BLaER1 treated with 17β-estradiol and CSF1 and Interleukin-3, amounts not matched to agents 10 nM and 100 nM (cell line): ENCODE data around the gene TRAPPC5.

ENCODE experiments used
- H3K27ac ChIP-seq, 11 experiments: shearing (Covaris generic); formaldehyde crosslinking; 2 replicates each; pipeline ENCODE4 v1.8.1; 2022
- H3K27me3 ChIP-seq, 11 experiments: shearing (Covaris generic); formaldehyde crosslinking; 2 replicates each; pipeline ENCODE4 v1.8.1; 2022
- H3K36me3 ChIP-seq, 11 experiments: shearing (Covaris generic); formaldehyde crosslinking; 2 replicates each; pipeline ENCODE4 v1.8.1; 2022
- H3K4me1 ChIP-seq, 10 experiments: shearing (Covaris generic); formaldehyde crosslinking; 2 replicates each; pipeline ENCODE4 v1.8.1; 2022
- H3K4me2 ChIP-seq, 11 experiments: shearing (Covaris generic); formaldehyde crosslinking; 2 replicates each; pipeline ENCODE4 v1.8.1; 2022
- H3K4me3 ChIP-seq, 10 experiments: shearing (Covaris generic); formaldehyde crosslinking; 2 replicates each; pipeline ENCODE4 v1.8.1; 2022
- H3K9ac ChIP-seq, 11 experiments: shearing (Covaris generic); formaldehyde crosslinking; 2 replicates each; pipeline ENCODE4 v1.8.1; 2022
- H3K9me3 ChIP-seq, 11 experiments: shearing (Covaris generic); formaldehyde crosslinking; replicated peaks in 1 of 11; 2 replicates each; pipeline ENCODE4 v1.8.1; 2022
- H4K20me1 ChIP-seq, 11 experiments: shearing (Covaris generic); formaldehyde crosslinking; 2 replicates each; pipeline ENCODE4 v1.8.1; 2022
- Cebpa-rat ChIP-seq, 11 experiments: shearing (Covaris generic); IDR thresholded peaks; 2 replicates each; pipeline ENCODE4 v1.8.1; 2022

Gene TRAPPC5

GRCh38 chr19:7665076-7665475 is 15.6 kb upstream of the TRAPPC5 start:
- H3K27ac ChIP-seq: peak overlapping the region in 1 of 11 experiments; percentile 13; a peak in 1 of 22 replicates
- no peaks in the 10 kb centered on the region for H3K27me3 ChIP-seq
- no peaks in the 10 kb centered on the region for H4K20me1 ChIP-seq
- TF ChIP-seq Cebpa-rat (IDR thresholded peaks at IDR 0.05): no peak
- peaks cover 27 to 60% (median 37%) of the 10 kb centered on the region in 10 experiments for H3K4me1 ChIP-seq
- H3K4me3 ChIP-seq: no peak overlapping the region
- no peaks in the 10 kb centered on the region for H3K9me3 ChIP-seq
- peak overlapping the region in 1 of 11 experiments; percentile 3; a peak in 1 of 22 replicates for H3K9ac ChIP-seq
- H3K4me2 ChIP-seq: peak overlapping the region in 3 of 11 experiments; percentile 6 to 31 (median 16); a peak in 2 of 22 replicates
- H3K36me3 ChIP-seq: no peaks in the 10 kb centered on the region

- H3K9me3 ChIP-seq: peaks cover 0 to 10% (median 3%) of the 10 kb centered on the region in 11 experiments; a peak in 19 of 22 replicates
- no peaks in the 10 kb centered on the region for H3K36me3 ChIP-seq
- peak in 1 of 11 experiments; percentile 7; a peak in 1 of 22 replicates for TF ChIP-seq Cebpa-rat (IDR thresholded peaks at IDR 0.05)
- peak within 1 kb of the TSS; percentile 7 to 74 (median 56); a peak in 18 of 20 replicates for H3K4me3 ChIP-seq
- H3K27ac ChIP-seq: peak within 1 kb of the TSS in 10 of 11 experiments; percentile 54 to 92 (median 88); a peak in 20 of 22 replicates
- H3K27me3 ChIP-seq: peaks cover 0 to 4% (median 0%) of the 10 kb centered on the region in 11 experiments; a peak in 3 of 22 replicates
- H4K20me1 ChIP-seq: no peaks in the 10 kb centered on the region
- peak within 1 kb of the TSS; percentile 84 to 100 (median 97) for H3K4me2 ChIP-seq
- H3K9ac ChIP-seq: peak within 1 kb of the TSS; percentile 48 to 86 (median 76); a peak in 21 of 22 replicates
- H3K4me1 ChIP-seq: peaks cover 31 to 76% (median 53%) of the 10 kb centered on the region in 10 experiments
Observed at GRCh38 chr19:7668842-7669241, 11.8 kb upstream of the TRAPPC5 start, which contains the start of gene RETN. Gene RETN (plus strand): TSS chr19:7669049. CDS start chr19:7669327, 278 bp downstream.

- peaks cover 0 to 4% (median 0%) of the 10 kb centered on the region in 11 experiments; a peak in 3 of 22 replicates for H3K27me3 ChIP-seq
- peak overlapping the region in 10 of 11 experiments; percentile 63 to 86 (median 77); a peak in 20 of 22 replicates for H3K9ac ChIP-seq
- TF ChIP-seq Cebpa-rat (IDR thresholded peaks at IDR 0.05): no peak
- peak overlapping the region in 9 of 10 experiments; percentile 30 to 74 (median 56); a peak in 16 of 20 replicates for H3K4me3 ChIP-seq
- peak overlapping the region; percentile 84 to 100 (median 97) for H3K4me2 ChIP-seq
- peaks cover 39 to 84% (median 60%) of the 10 kb centered on the region in 10 experiments for H3K4me1 ChIP-seq
- no peaks in the 10 kb centered on the region for H4K20me1 ChIP-seq
- peak overlapping the region in 10 of 11 experiments; percentile 54 to 92 (median 88); a peak in 19 of 22 replicates for H3K27ac ChIP-seq
- H3K36me3 ChIP-seq: no peaks in the 10 kb centered on the region
- H3K9me3 ChIP-seq: peaks cover 0 to 18% (median 10%) of the 10 kb centered on the region in 11 experiments; a peak in 20 of 22 replicates
Observed at GRCh38 chr19:7669641-7670040, 11.0 kb upstream of the TRAPPC5 start.

GRCh38 chr19:7670150-7670783 is 10.4 kb upstream of the TRAPPC5 start:
- Histone ChIP-seq H3K36me3 (no peaks in the 10 kb centered on the region), H3K4me1 (peaks cover 46 to 89% (median 65%) of the 10 kb centered on the region in 10 experiments), H3K4me2 (peak overlapping the region; percentile 84 to 100 (median 96)), H3K9me3 (peaks cover 0 to 24% (median 13%) of the 10 kb centered on the region in 11 experiments; a peak in 20 of 22 replicates), H3K4me3 (peak overlapping the region; percentile 15 to 74 (median 52); a peak in 19 of 20 replicates), H3K27me3 (peaks cover 0 to 4% (median 0%) of the 10 kb centered on the region in 11 experiments; a peak in 3 of 22 replicates), H4K20me1 (no peaks in the 10 kb centered on the region), H3K9ac (peak overlapping the region; percentile 31 to 82 (median 68); a peak in 18 of 22 replicates), H3K27ac (peak overlapping the region in 10 of 11 experiments; percentile 44 to 92 (median 86); a peak in 20 of 22 replicates)
- no peak for TF ChIP-seq Cebpa-rat (IDR thresholded peaks at IDR 0.05)

- Histone ChIP-seq H3K4me2 (peak overlapping the region; percentile 84 to 100 (median 96)), H3K36me3 (no peaks in the 10 kb centered on the region), H3K27me3 (peaks cover 0 to 4% (median 0%) of the 10 kb centered on the region in 11 experiments; a peak in 3 of 22 replicates), H4K20me1 (no peaks in the 10 kb centered on the region), H3K4me3 (peak overlapping the region in 9 of 10 experiments; percentile 15 to 74 (median 53); a peak in 17 of 20 replicates), H3K9ac (peak overlapping the region in 10 of 11 experiments; percentile 52 to 82 (median 68); a peak in 17 of 22 replicates), H3K4me1 (peaks cover 51 to 90% (median 68%) of the 10 kb centered on the region in 10 experiments), H3K9me3 (peaks cover 0 to 29% (median 17%) of the 10 kb centered on the region in 11 experiments; a peak in 20 of 22 replicates), H3K27ac (peak overlapping the region in 10 of 11 experiments; percentile 44 to 92 (median 86); a peak in 20 of 22 replicates)
- TF ChIP-seq Cebpa-rat (IDR thresholded peaks at IDR 0.05): no peak
Observed at GRCh38 chr19:7670790-7671189, 9.8 kb upstream of the TRAPPC5 start.

DNA sequence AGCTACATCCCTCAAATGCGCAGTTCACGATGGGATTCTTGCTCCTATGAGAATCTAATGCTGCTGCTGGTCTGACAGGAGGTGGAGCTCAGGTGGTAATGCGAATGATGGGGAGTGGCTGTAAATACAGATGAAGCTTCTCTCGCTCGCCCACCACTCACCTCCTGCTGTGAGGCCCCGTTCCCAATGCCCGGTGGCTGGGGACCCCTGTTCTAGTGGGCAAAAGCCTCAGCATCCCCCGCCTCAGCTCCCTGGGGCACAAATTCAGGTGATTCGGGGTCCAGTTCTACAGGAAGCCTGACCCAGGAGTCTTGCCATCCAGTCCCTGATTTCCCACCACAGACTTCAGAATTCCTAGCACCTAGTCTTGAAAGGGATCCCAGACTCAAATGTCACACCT is 8.1 kb upstream of the TRAPPC5 start:
- Histone ChIP-seq H3K27me3 (peaks cover 0 to 9% (median 0%) of the 10 kb centered on the region in 11 experiments; a peak in 6 of 22 replicates), H3K4me1 (peaks cover 68 to 97% (median 84%) of the 10 kb centered on the region in 10 experiments), H3K36me3 (no peaks in the 10 kb centered on the region), H3K9me3 (peaks cover 0 to 33% (median 21%) of the 10 kb centered on the region in 11 experiments; a peak in 20 of 22 replicates), H3K9ac (no peak overlapping the region), H4K20me1 (no peaks in the 10 kb centered on the region), H3K4me3 (no peak overlapping the region), H3K4me2 (peak overlapping the region in 5 of 11 experiments; percentile 43 to 98 (median 87); a peak in 8 of 22 replicates), H3K27ac (peak overlapping the region in 4 of 11 experiments; percentile 11 to 35 (median 22); a peak in 4 of 22 replicates)
- no peak for TF ChIP-seq Cebpa-rat (IDR thresholded peaks at IDR 0.05)

DNA sequence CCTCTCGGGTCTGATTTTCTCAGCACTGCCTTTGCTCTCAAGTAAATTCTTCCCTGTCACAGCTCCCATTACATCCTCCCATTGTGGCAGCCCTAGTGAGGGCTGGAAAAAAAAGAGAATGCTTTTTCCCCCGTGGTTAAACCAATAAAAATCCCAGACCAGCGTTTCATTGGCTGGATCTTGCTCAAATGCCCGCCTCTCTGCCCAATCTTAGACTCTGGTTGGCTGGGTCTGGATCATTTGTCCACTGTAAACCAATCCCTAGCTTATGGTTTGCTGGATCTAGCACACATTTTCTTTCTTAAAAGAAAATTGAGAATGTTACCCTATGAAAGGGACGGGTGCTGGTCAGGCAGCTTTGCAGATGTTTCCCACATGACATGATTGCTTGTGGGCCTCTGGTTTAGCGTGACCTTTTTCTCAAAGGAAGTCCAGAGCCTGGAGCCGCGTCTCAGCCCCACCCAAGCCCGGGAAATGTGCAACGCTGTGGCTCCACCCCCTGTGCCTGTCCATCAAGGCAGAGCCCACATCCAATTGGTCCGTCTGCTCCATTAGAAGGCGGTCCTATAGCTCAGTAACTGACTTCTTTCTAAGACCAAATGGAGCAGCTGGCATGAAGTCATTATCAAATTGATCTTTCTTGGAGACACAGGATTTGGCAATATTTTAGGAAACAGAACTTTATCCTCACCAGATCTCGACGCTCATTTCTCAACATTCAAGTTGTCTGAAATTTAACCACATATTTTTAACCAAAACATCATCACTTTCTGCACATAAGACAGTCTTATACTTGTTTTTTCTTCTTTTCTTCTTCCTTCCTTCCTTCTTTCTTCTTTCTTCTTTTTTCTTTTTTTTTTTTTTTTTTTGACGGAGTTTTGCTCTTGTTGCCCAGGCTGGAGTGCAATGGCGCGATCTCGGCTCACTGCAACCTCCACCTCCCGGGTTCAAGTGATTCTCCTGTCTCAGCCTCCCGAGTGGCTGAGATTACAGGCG is 6.3 kb upstream of the TRAPPC5 start:
- peaks cover 0 to 33% (median 21%) of the 10 kb centered on the region in 11 experiments; a peak in 20 of 22 replicates for H3K9me3 ChIP-seq
- TF ChIP-seq Cebpa-rat (IDR thresholded peaks at IDR 0.05): peak in 1 of 11 experiments; percentile 49; a peak in 3 of 22 replicates
- H3K27me3 ChIP-seq: peaks cover 0 to 20% (median 4%) of the 10 kb centered on the region in 11 experiments; a peak in 8 of 22 replicates
- H3K27ac ChIP-seq: peak overlapping the region; percentile 16 to 100 (median 91); a peak in 19 of 22 replicates
- peak overlapping the region in 2 of 10 experiments; percentile 8 to 20; a peak in 1 of 20 replicates for H3K4me3 ChIP-seq
- no peaks in the 10 kb centered on the region for H4K20me1 ChIP-seq
- H3K9ac ChIP-seq: peak overlapping the region in 3 of 11 experiments; percentile 28 to 46 (median 38); a peak in 5 of 22 replicates
- peak overlapping the region; percentile 35 to 98 (median 93); a peak in 19 of 22 replicates for H3K4me2 ChIP-seq
- peaks cover 71 to 98% (median 87%) of the 10 kb centered on the region in 10 experiments for H3K4me1 ChIP-seq
- no peaks in the 10 kb centered on the region for H3K36me3 ChIP-seq
